Pancreas (tissue), 10 donors: Measurements from ENCODE around the gene SDHA. TPM values are rescaled to one million over a fixed set of nuclear protein-coding genes. Genes with fewer than 3 reads are reported as not detected.
"Not testable (repeated sequence)": the region's sequence is repeated elsewhere in the genome, so short reads cannot be mapped to it uniquely, and the experiment has no call there.

ENCODE experiments used
- ATAC-seq, 4 donors: fragments of 200-7000 bp; cut with Tn5 transposase; one replicate each; pipeline versions ENCODE4 v1.8.0 to v1.9.1; 2020; ENCODE audit warnings: mild to moderate bottlenecking in 4 of 4, moderate library complexity in 4 of 4
- DNase-seq, 6 donors: peaks; one replicate each; pipeline ENCODE4 v3.0.0-alpha.2; 2020
- FAIRE-seq: peaks from 2 replicates; lab custom pipeline; 2012; peaks lifted over from hg19 to GRCh38; lab: Jason Lieb, UNC
- H3K27ac ChIP-seq, 4 donors: fragments of 200-600 bp; sonication (generic); 1 replicate in 3 of 4; 2 replicates in 1 of 4; pipeline versions ENCODE4 v1.5.0 to v1.8.0; 2020
- H3K27me3 ChIP-seq, 4 donors: fragments of 200-600 bp; one replicate each; pipeline ENCODE4 v1.8.0; 2021
- H3K36me3 ChIP-seq, 3 donors: fragments of 200-600 bp; sonication (generic) in 1 of 3; one replicate each; pipeline versions ENCODE4 v1.5.0 to v1.8.0; 2020 to 2021
- H3K4me1 ChIP-seq, 3 donors: fragments of 200-600 bp; one replicate each; pipeline ENCODE4 v1.8.0; 2021
- H3K4me3 ChIP-seq, 4 donors: fragments of 200-600 bp; sonication (generic) in 2 of 4; one replicate each; pipeline versions ENCODE4 v1.5.0 to v1.8.0; 2020 to 2021
- H3K9me3 ChIP-seq, 4 donors: fragments of 200-600 bp; one replicate each; pipeline ENCODE4 v1.8.0; 2021
- CTCF ChIP-seq, 4 donors: fragments of 200-600 bp; sonication (generic) in 3 of 4; IDR thresholded peaks; one replicate each; pipeline versions ENCODE4 v1.5.0 to v1.8.0; 2021; ENCODE audit warnings: antibody characterized with exemption in 4 of 4
- WGBS, 2 donors: extraction: QIAGEN DNeasy Blood & Tissue Kit; methylation state at CpG; one replicate each; pipeline ENCODE4 v1.1.7; 2013; 5-methylcytosine and 5-hydroxymethylcytosine counted together
- intact Hi-C, 3 donors: fragments of 100-400 bp; cut with DNase I; formaldehyde crosslinking; loops; one replicate each; pipeline versions ENCODE4 v1.11.1 to v1.14.2; 2022
- polyA plus RNA-seq, 2 donors: library from polyadenylated mRNA; stranded (reverse); fragments of 200-250 nt; gene quantifications; one replicate each; pipeline ENCODE4 v1.2.3, GENCODE V29; 2013
- total RNA-seq, 6 donors: library from RNA; stranded (reverse); fragmentation: NEBNext Ultra II Directional in 4 of 6; extraction: Animal tissue kit (Norgen Biotek cat#: 25700) in 4 of 6; gene quantifications; one replicate each; pipeline versions ENCODE4 v1.2.1 to v1.2.4, GENCODE V29; 2021 to 2023
- donor health status: healthy with polysubstance abuse.
- donor health status: DM: no; HTN: no; CAD: no; lungs with moderate emphysema.
- donor health status: DM: no; HTN: no; CAD: no.
- donor health status: control.
- donor health status: control.
- donor health status: Bipolar disorder and iron deficiency.
- donor health status: DM: yes; HTN: yes; CAD: no.
- donor health status: DM: no; HTN: no; CAD: no.
- donor health status: DM: no; HTN: no; CAD: no.
- donor health status: DM: yes; HTN: yes; CAD: no.

SDHA gene
- total and polyA plus RNA-seq, 8 donors = 37.9 to 69.4 (median 53.1) TPM

- no peak for ATAC-seq
These were observed 23.4 kb upstream of the SDHA start for GRCh38 chr5:194603-195209.

GRCh38 chr5:195401-196160, 22.5 kb upstream of the SDHA start:
- ATAC-seq (no peak), FAIRE-seq (no peak), DNase-seq (peak in 1 of 6 donors; percentile 15)
- H3K9me3 ChIP-seq = no peaks in the 10 kb centered on the region
- 76 to 79% methylated on average over 33 of the region's 33 CpGs for WGBS, 2 donors
- intact Hi-C loops = no loop called here
- no peaks in the 10 kb centered on the region for H3K27me3 ChIP-seq
- H3K4me1 ChIP-seq = no peaks in the 10 kb centered on the region
- no peak overlapping the region for H3K27ac ChIP-seq
- no peaks in the 10 kb centered on the region for H3K36me3 ChIP-seq
- no peak overlapping the region for H3K4me3 ChIP-seq
- TF ChIP-seq CTCF (IDR thresholded peaks at IDR 0.05) = no peak

More at GRCh38 chr5:194603-195209, 23.4 kb upstream of the SDHA start:
- no peak overlapping the region for H3K4me3 ChIP-seq
- H3K9me3 ChIP-seq = no peaks in the 10 kb centered on the region
- DNase-seq (peak in 2 of 6 donors; percentile 7 to 50), FAIRE-seq (no peak)
- no peaks in the 10 kb centered on the region for H3K27me3 ChIP-seq
- H3K36me3 ChIP-seq = no peaks in the 10 kb centered on the region
- H3K27ac ChIP-seq = no peak overlapping the region
- intact Hi-C loops = no loop called here
- TF ChIP-seq CTCF (IDR thresholded peaks at IDR 0.05) = no peak
- WGBS, 2 donors = 84 to 89% methylated on average over 36 of the region's 36 CpGs
- H3K4me1 ChIP-seq = no peaks in the 10 kb centered on the region

GRCh38 chr5:196350-196749, 21.8 kb upstream of the SDHA start:
- no peak for FAIRE-seq
- Histone ChIP-seq H3K36me3 (no peaks in the 10 kb centered on the region), H3K4me1 (no peaks in the 10 kb centered on the region), H3K4me3 (no peak overlapping the region), H3K27ac (no peak overlapping the region), H3K9me3 (no peaks in the 10 kb centered on the region), H3K27me3 (no peaks in the 10 kb centered on the region)
- intact Hi-C loops = no loop called here
- DNase-seq = no peak
- TF ChIP-seq CTCF (IDR thresholded peaks at IDR 0.05) = no peak
- 76 to 77% methylated on average over 9 of the region's 10 CpGs for WGBS, 2 donors
- ATAC-seq = no peak

- H3K4me1 ChIP-seq, H3K27ac ChIP-seq, H3K27me3 ChIP-seq, FAIRE-seq, intact Hi-C loops, DNase-seq, ATAC-seq, H3K36me3 ChIP-seq, H3K9me3 ChIP-seq, H3K4me3 ChIP-seq: not testable (repeated sequence)
- 66 to 70% methylated on average over 18 of the region's 18 CpGs for WGBS, 2 donors
These were observed 21.1 kb upstream of the SDHA start for GRCh38 chr5:197031-197430.

- intact Hi-C loops = no loop called here
- 84 to 86% methylated on average over 9 to 12 of the region's 12 CpGs for WGBS, 2 donors
- TF ChIP-seq CTCF (IDR thresholded peaks at IDR 0.05) = no peak
- Histone ChIP-seq H3K9me3 (no peaks in the 10 kb centered on the region), H3K27me3 (no peaks in the 10 kb centered on the region), H3K4me3 (no peak overlapping the region), H3K36me3 (no peaks in the 10 kb centered on the region), H3K4me1 (no peaks in the 10 kb centered on the region), H3K27ac (no peak overlapping the region)
- no peak for FAIRE-seq
- no peak for DNase-seq
- ATAC-seq = no peak
These were observed 20.1 kb upstream of the SDHA start for GRCh38 chr5:197892-198489.
